Mesothelial cell of epicardium (in vitro differentiated cells): Measurements from ENCODE around the gene TNK2. TPM values are rescaled to one million over a fixed set of nuclear protein-coding genes. Genes with fewer than 3 reads are reported as not detected.
"Not testable (repeated sequence)": the region's sequence is repeated elsewhere in the genome, so short reads cannot be mapped to it uniquely, and the experiment has no call there.

Experiments
- DNase-seq, 2 experiments: peaks; one replicate each; pipeline ENCODE4 v3.0.0; 2021; ENCODE audit warnings: low spot score in 2 of 2; ENCODE audit not compliant: unreplicated experiment in 2 of 2
- H3K27ac Mint-ChIP-seq: 2 replicates; pipeline ENCODE4 v1.8.0; 2021; ENCODE audit warnings: mixed read lengths
- H3K27me3 Mint-ChIP-seq: 2 replicates; pipeline ENCODE4 v1.8.0; 2021; ENCODE audit warnings: low read depth, mixed read lengths
- H3K36me3 Mint-ChIP-seq: 2 replicates; pipeline ENCODE4 v1.8.0; 2021; ENCODE audit warnings: mixed read lengths
- H3K4me1 Mint-ChIP-seq: 2 replicates; pipeline ENCODE4 v1.8.0; 2021; ENCODE audit warnings: mixed read lengths
- H3K4me3 Mint-ChIP-seq: 2 replicates; pipeline ENCODE4 v1.8.0; 2021; ENCODE audit warnings: mild to moderate bottlenecking, moderate library complexity, mixed read lengths
- H3K9me3 Mint-ChIP-seq: 2 replicates; pipeline ENCODE4 v1.8.0; 2021; ENCODE audit warnings: mixed read lengths
- CTCF ChIP-seq: fragments of 200-600 bp; sonication (generic); IDR thresholded peaks from one replicate; pipeline ENCODE4 v1.5.0; 2021; ENCODE audit warnings: antibody characterized with exemption; ENCODE audit not compliant: unreplicated experiment
- total RNA-seq: library from RNA; stranded (reverse); gene quantifications from 3 replicates; pipeline ENCODE4 v1.2.1, GENCODE V29; 2021

Gene TNK2
- total RNA-seq, 1 donor from 2014 or later: 49.1 TPM

- no peak for DNase-seq
- peaks cover 3% of the 10 kb centered on the region for H3K4me1 Mint-ChIP-seq
- no peaks in the 10 kb centered on the region for H3K36me3 Mint-ChIP-seq
- H3K4me3 Mint-ChIP-seq: no peak overlapping the region
- H3K9me3 Mint-ChIP-seq: no peaks in the 10 kb centered on the region
- no peak overlapping the region for H3K27ac Mint-ChIP-seq
- TF ChIP-seq CTCF: no peak
- no peaks in the 10 kb centered on the region for H3K27me3 Mint-ChIP-seq
These were observed 82.2 kb downstream of the TNK2 start for GRCh38 chr3:195825857-195826804.

- no peak overlapping the region for H3K27ac Mint-ChIP-seq
These were observed 83.2 kb downstream of the TNK2 start for GRCh38 chr3:195825191-195825588.

GRCh38 chr3:195824425-195825190 lies 83.7 kb downstream of the TNK2 start:
- H3K27me3 Mint-ChIP-seq, H3K4me3 Mint-ChIP-seq, H3K36me3 Mint-ChIP-seq, H3K4me1 Mint-ChIP-seq, H3K9me3 Mint-ChIP-seq, DNase-seq, H3K27ac Mint-ChIP-seq: not testable (repeated sequence)

More at GRCh38 chr3:195825191-195825588, 83.2 kb downstream of the TNK2 start:
- TF ChIP-seq CTCF: no peak
- H3K4me3 Mint-ChIP-seq: no peak overlapping the region
- H3K27me3 Mint-ChIP-seq: no peaks in the 10 kb centered on the region
- no peaks in the 10 kb centered on the region for H3K36me3 Mint-ChIP-seq
- no peaks in the 10 kb centered on the region for H3K9me3 Mint-ChIP-seq
- H3K4me1 Mint-ChIP-seq: peaks cover 3% of the 10 kb centered on the region
- no peak for DNase-seq

GRCh38 chr3:195823999-195824398 lies 84.4 kb downstream of the TNK2 start:
- Mint-ChIP-seq H3K36me3 (no peaks in the 10 kb centered on the region), H3K27ac (no peak overlapping the region), H3K27me3 (no peaks in the 10 kb centered on the region), H3K9me3 (no peaks in the 10 kb centered on the region), H3K4me3 (no peak overlapping the region), H3K4me1 (peaks cover 3% of the 10 kb centered on the region)
- no peak for DNase-seq
- TF ChIP-seq CTCF: no peak

- TF ChIP-seq CTCF: no peak
- Mint-ChIP-seq H3K27ac (no peak overlapping the region), H3K27me3 (no peaks in the 10 kb centered on the region), H3K36me3 (no peaks in the 10 kb centered on the region), H3K9me3 (no peaks in the 10 kb centered on the region), H3K4me1 (peaks cover 3% of the 10 kb centered on the region), H3K4me3 (no peak overlapping the region)
- no peak for DNase-seq
These were observed 85.1 kb downstream of the TNK2 start for GRCh38 chr3:195823280-195823679.
